Kidney (tissue), 14 donors: ENCODE measurements around the gene EVC2. TPM values are rescaled to one million over a fixed set of nuclear protein-coding genes. Genes with fewer than 3 reads are reported as not detected.

Source experiments
- DNase-seq, 5 donors: peaks; one replicate each; pipeline ENCODE4 v3.0.0-alpha.2; 2013 to 2020
- FAIRE-seq: peaks from 2 replicates; lab custom pipeline; 2012; peaks lifted over from hg19 to GRCh38; lab: Jason Lieb, UNC
- H3K27ac ChIP-seq, 2 donors: one replicate each; pipeline ENCODE4 v1.7.0; 2013; ENCODE audit warnings: low read depth in 2 of 2, low read length in 2 of 2, inconsistent platforms in 1 of 2
- H3K27me3 ChIP-seq: one replicate; pipeline ENCODE4 v1.7.1; 2013; ENCODE audit warnings: low read length, inconsistent platforms; ENCODE audit not compliant: control insufficient read depth, insufficient read depth
- H3K36me3 ChIP-seq, 3 donors: one replicate each; pipeline versions ENCODE4 v1.7.0 to v1.7.1; 2013; ENCODE audit warnings: low read length in 3 of 3, control low read depth in 1 of 3, inconsistent platforms in 1 of 3; ENCODE audit not compliant: insufficient read depth in 3 of 3, control insufficient read depth in 2 of 3
- H3K4me1 ChIP-seq, 3 donors: one replicate each; pipeline versions ENCODE4 v1.7.0 to v1.7.1; 2013; ENCODE audit warnings: low read length in 3 of 3, inconsistent platforms in 1 of 3, low read depth in 1 of 3; ENCODE audit not compliant: control insufficient read depth in 2 of 3, insufficient read depth in 2 of 3
- H3K4me3 ChIP-seq, 3 donors: one replicate each; pipeline versions ENCODE4 v1.7.0 to v1.8.1; 2013; ENCODE audit warnings: low read length in 3 of 3, control low read depth in 1 of 3, inconsistent platforms in 1 of 3
- H3K9ac ChIP-seq, 3 donors: one replicate each; pipeline versions ENCODE4 v1.7.0 to v1.7.1; 2013; ENCODE audit warnings: low read length in 3 of 3, control low read depth in 1 of 3, inconsistent platforms in 1 of 3
- H3K9me3 ChIP-seq, 3 donors: one replicate each; pipeline versions ENCODE4 v1.7.0 to v1.7.1; 2013; ENCODE audit warnings: low read length in 3 of 3, control low read depth in 1 of 3, inconsistent platforms in 1 of 3; ENCODE audit not compliant: control insufficient read depth in 2 of 3, insufficient read depth in 1 of 3
- CTCF ChIP-seq: IDR thresholded peaks from 3 replicates; pipeline ENCODE4 v1.5.1; 2012; ENCODE audit warnings: mild to moderate bottlenecking, moderate library complexity, borderline replicate concordance; ENCODE audit not compliant: insufficient read depth; ENCODE audit errors: extremely low read depth
- intact Hi-C: fragments of 100-400 bp; cut with DNase I; formaldehyde crosslinking; loops from one replicate; pipeline ENCODE4 v1.11.1; 2022
- polyA plus RNA-seq: library from polyadenylated mRNA; stranded (reverse); fragments of 350-450 nt; fragmentation: Illumina TruSeq; extraction: RNeasy Lipid Tissue Mini Kit (QIAGEN cat#74804); gene quantifications from one replicate; pipeline ENCODE4 v1.2.3, GENCODE V29; 2014; ENCODE audit warnings: low read depth, low replicate concordance; ENCODE audit not compliant: insufficient read depth
- total RNA-seq: library from RNA; stranded (reverse); fragmentation: NEBNext Ultra II Directional; extraction: Animal tissue kit (Norgen Biotek cat#: 25700); gene quantifications from one replicate; pipeline ENCODE4 v1.2.1, GENCODE V29; 2021
- donor health status: control.
- donor health status: control.
- donor health status: control.
- donor health status: control.
- donor health status: control.
- donor health status: DM: yes; HTN: yes; CAD: no.
- donor health status: Normal renal cell carcinoma (clear cell type).

EVC2 gene
- total and polyA plus RNA-seq, 2 donors from 2014 or later, result 1.6 to 8.7 TPM

GRCh38 chr4:5752376-5753184 lies 44.2 kb upstream of the EVC2 start:
- intact Hi-C loops, result no loop called here
- Histone ChIP-seq H3K27me3 (no peaks in the 10 kb centered on the region), H3K4me1 (peaks cover 0 to 26% (median 22%) of the 10 kb centered on the region in 3 donors), H3K9ac (no peak overlapping the region), H3K36me3 (peaks cover 12 to 67% (median 24%) of the 10 kb centered on the region in 3 donors), H3K27ac (peak overlapping the region; percentile 66 to 90), H3K4me3 (no peak overlapping the region), H3K9me3 (no peaks in the 10 kb centered on the region)
- no peak for TF ChIP-seq CTCF
- DNase-seq (peak; percentile 57 to 75 (median 61)), FAIRE-seq (no peak)

GRCh38 chr4:5751666-5752375 lies 43.5 kb upstream of the EVC2 start:
- peaks cover 7 to 64% (median 18%) of the 10 kb centered on the region in 3 donors for H3K36me3 ChIP-seq
- no peak for TF ChIP-seq CTCF
- intact Hi-C loops, result no loop called here
- peak in 1 of 5 donors; percentile 38 for DNase-seq
- H3K27me3 ChIP-seq, result no peaks in the 10 kb centered on the region
- no peak for FAIRE-seq
- no peaks in the 10 kb centered on the region for H3K9me3 ChIP-seq
- peaks cover 0 to 32% (median 25%) of the 10 kb centered on the region in 3 donors for H3K4me1 ChIP-seq
- no peak overlapping the region for H3K4me3 ChIP-seq
- H3K27ac ChIP-seq, result peak overlapping the region; percentile 36 to 90
- no peak overlapping the region for H3K9ac ChIP-seq

- no peak for TF ChIP-seq CTCF
- Histone ChIP-seq H3K36me3 (peaks cover 7 to 57% (median 15%) of the 10 kb centered on the region in 3 donors), H3K4me1 (peaks cover 0 to 34% (median 25%) of the 10 kb centered on the region in 3 donors), H3K27me3 (no peaks in the 10 kb centered on the region), H3K9ac (no peak overlapping the region), H3K4me3 (no peak overlapping the region), H3K27ac (peak overlapping the region; percentile 36 to 90), H3K9me3 (no peaks in the 10 kb centered on the region)
- intact Hi-C loops, result no loop called here
- peak in 2 of 5 donors; percentile 37 to 65 for DNase-seq
- no peak for FAIRE-seq
These were observed 42.7 kb upstream of the EVC2 start for GRCh38 chr4:5750946-5751665.
